ENCODE measurements around the gene TOMM6. TPM values are rescaled to one million over a fixed set of nuclear protein-coding genes. Genes with fewer than 3 reads are reported as not detected.

TOMM6 gene
- total and polyA plus RNA-seq, 4 donors = 43.5 to 313 (median 204) TPM

DNA sequence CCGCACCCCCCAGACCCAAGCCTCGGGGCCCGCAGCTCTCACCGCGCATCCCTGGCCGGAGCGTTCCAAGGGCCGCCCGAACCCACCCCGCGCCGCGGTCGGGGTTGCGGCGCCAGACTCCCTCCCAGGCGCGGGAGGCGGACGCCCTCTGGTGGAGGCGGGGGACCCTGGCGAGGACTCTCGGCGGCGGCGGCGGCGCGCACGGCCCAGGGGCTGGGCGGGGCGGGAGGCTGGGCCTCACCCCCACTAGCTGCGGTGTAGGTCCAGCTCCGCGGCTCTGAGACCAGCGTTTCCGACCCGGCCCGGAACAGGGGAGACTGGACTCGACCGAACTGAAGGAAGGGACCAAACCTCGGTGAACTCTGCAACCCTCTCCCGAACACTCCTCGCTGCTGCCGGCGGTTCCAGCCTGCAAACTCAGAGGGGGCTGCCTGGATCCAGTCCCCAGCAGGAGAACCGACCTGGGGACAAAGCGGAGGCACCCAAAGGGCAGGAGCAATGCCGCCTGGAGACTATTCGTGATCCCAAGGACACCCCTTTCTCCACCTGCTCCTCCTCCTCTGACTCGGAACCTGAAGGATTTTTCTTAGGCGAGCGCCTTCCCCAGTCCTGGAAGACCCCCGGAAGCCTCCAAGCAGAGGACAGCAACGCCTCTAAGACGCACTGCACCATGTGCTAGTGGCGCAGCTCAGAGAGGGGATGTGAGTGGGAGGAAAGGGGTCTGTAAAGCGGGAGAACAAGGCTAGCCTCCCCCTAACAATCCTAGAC lies 859 bp upstream of the TOMM6 start:
- ATAC-seq (ENCODE audit: insufficient read depth, low FRiP score) = peak; percentile 88
- Histone ChIP-seq H3K4me1 (ENCODE audit: control insufficient read depth in 5 of 5, insufficient read depth in 5 of 5, low read length in 5 of 5) (peaks cover 2 to 18% (median 13%) of the 10 kb centered on the region in 5 donors), H3K9ac (ENCODE audit: insufficient read depth in 1 of 2, low read length in 2 of 2) (peak overlapping the region; percentile 55 to 78)

DNA sequence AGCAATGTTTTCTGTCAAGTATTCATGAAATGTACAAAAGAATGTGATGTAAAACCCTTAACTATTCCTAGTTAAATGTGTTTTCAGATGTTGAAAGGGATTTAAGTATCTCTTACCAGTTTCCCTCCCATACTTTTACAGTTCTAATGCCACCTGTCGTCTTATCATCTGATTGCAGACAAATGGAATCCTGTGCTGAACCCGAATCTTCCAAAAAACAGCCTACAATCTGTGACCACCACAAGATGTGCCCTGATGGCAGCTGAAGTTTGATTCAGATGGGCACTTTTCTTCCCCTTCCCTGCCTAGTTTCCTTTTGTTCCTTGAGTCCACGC lies 1.9 kb downstream of the TOMM6 start:
- Histone ChIP-seq H3K4me1 (ENCODE audit: control insufficient read depth in 5 of 5, insufficient read depth in 5 of 5, low read length in 5 of 5) (peaks cover 2 to 15% (median 9%) of the 10 kb centered on the region in 5 donors), H3K36me3 (ENCODE audit: control insufficient read depth in 4 of 4, insufficient read depth in 4 of 4, low read length in 4 of 4) (peaks cover 8 to 32% (median 19%) of the 10 kb centered on the region in 4 donors), H3K9me3 (ENCODE audit: control insufficient read depth in 4 of 4, insufficient read depth in 3 of 4, low read length in 3 of 4) (no peaks in the 10 kb centered on the region), H3K9ac (ENCODE audit: insufficient read depth in 1 of 2, low read length in 2 of 2) (no peak overlapping the region), H3K4me3 (no peak overlapping the region), H3K27ac (ENCODE audit: low read depth in 1 of 2, low read length in 1 of 2) (no peak overlapping the region), H3K27me3 (ENCODE audit: control insufficient read depth in 3 of 3, insufficient read depth in 3 of 3, low read length in 2 of 3) (no peaks in the 10 kb centered on the region)
- no peak for ATAC-seq (ENCODE audit: insufficient read depth, low FRiP score)
- TF ChIP-seq, protein P1, sequence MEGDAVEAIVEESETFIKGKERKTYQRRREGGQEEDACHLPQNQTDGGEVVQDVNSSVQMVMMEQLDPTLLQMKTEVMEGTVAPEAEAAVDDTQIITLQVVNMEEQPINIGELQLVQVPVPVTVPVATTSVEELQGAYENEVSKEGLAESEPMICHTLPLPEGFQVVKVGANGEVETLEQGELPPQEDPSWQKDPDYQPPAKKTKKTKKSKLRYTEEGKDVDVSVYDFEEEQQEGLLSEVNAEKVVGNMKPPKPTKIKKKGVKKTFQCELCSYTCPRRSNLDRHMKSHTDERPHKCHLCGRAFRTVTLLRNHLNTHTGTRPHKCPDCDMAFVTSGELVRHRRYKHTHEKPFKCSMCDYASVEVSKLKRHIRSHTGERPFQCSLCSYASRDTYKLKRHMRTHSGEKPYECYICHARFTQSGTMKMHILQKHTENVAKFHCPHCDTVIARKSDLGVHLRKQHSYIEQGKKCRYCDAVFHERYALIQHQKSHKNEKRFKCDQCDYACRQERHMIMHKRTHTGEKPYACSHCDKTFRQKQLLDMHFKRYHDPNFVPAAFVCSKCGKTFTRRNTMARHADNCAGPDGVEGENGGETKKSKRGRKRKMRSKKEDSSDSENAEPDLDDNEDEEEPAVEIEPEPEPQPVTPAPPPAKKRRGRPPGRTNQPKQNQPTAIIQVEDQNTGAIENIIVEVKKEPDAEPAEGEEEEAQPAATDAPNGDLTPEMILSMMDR (IDR thresholded peaks at IDR 0.05; ENCODE audit: control extremely low read depth, extremely low read depth) = no peak
- no peak for DNase-seq
- WGBS, 2 donors = 74 to 84% methylated on average over 3 of the region's 3 CpGs

More for the DNA sequence above, 859 bp upstream of the TOMM6 start:
- DNase-seq = peak; percentile 89 to 91 (median 90)
- Histone ChIP-seq H3K27ac (ENCODE audit: low read depth in 1 of 2, low read length in 1 of 2) (peak overlapping the region; percentile 90 to 95), H3K4me3 (peak overlapping the region; percentile 70), H3K36me3 (ENCODE audit: control insufficient read depth in 4 of 4, insufficient read depth in 4 of 4, low read length in 4 of 4) (peaks cover 5 to 24% (median 14%) of the 10 kb centered on the region in 4 donors), H3K9me3 (ENCODE audit: control insufficient read depth in 4 of 4, insufficient read depth in 3 of 4, low read length in 3 of 4) (no peaks in the 10 kb centered on the region), H3K27me3 (ENCODE audit: control insufficient read depth in 3 of 3, insufficient read depth in 3 of 3, low read length in 2 of 3) (no peaks in the 10 kb centered on the region)
- 0 to 1% methylated on average over 41 to 58 of the region's 58 CpGs for WGBS, 2 donors
- TF ChIP-seq, protein P1 (IDR thresholded peaks at IDR 0.05; ENCODE audit: control extremely low read depth, extremely low read depth) = peak; percentile 74

DNA sequence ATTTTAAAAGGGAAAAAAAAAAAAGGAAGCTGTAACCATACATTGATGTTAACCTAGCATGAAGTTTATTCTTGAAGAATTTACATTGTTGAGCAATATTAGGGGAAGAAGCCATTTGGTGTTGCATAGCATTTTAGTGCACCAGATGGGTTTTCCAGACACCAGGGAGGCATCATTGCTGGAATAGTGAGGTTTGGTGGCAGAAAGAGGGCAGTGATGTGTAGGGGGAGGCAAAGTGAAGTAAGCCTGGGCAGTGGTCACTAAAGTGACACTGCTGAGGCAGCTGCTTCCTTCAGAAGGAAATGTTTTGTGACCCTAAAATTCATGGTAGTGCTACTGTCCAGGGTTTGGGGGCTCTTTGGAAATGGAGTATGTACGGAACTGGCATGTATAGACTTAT lies 2.6 kb downstream of the TOMM6 start:
- Histone ChIP-seq H3K4me3 (no peak overlapping the region), H3K4me1 (ENCODE audit: control insufficient read depth in 5 of 5, insufficient read depth in 5 of 5, low read length in 5 of 5) (peaks cover 2 to 13% (median 9%) of the 10 kb centered on the region in 5 donors), H3K9ac (ENCODE audit: insufficient read depth in 1 of 2, low read length in 2 of 2) (no peak overlapping the region), H3K27me3 (ENCODE audit: control insufficient read depth in 3 of 3, insufficient read depth in 3 of 3, low read length in 2 of 3) (no peaks in the 10 kb centered on the region), H3K9me3 (ENCODE audit: control insufficient read depth in 4 of 4, insufficient read depth in 3 of 4, low read length in 3 of 4) (no peaks in the 10 kb centered on the region), H3K27ac (ENCODE audit: low read depth in 1 of 2, low read length in 1 of 2) (no peak overlapping the region), H3K36me3 (ENCODE audit: control insufficient read depth in 4 of 4, insufficient read depth in 4 of 4, low read length in 4 of 4) (peaks cover 8 to 35% (median 19%) of the 10 kb centered on the region in 4 donors)
- WGBS, 2 donors = 99 to 100% methylated on average over 1 of the region's 1 CpG
- DNase-seq (no peak), ATAC-seq (ENCODE audit: insufficient read depth, low FRiP score) (no peak)
- TF ChIP-seq, protein P1 (IDR thresholded peaks at IDR 0.05; ENCODE audit: control extremely low read depth, extremely low read depth) = no peak

Measured in lung (tissue), 12 donors.